ENCODE data around the gene NECTIN1.

The NECTIN1 gene

DNA sequence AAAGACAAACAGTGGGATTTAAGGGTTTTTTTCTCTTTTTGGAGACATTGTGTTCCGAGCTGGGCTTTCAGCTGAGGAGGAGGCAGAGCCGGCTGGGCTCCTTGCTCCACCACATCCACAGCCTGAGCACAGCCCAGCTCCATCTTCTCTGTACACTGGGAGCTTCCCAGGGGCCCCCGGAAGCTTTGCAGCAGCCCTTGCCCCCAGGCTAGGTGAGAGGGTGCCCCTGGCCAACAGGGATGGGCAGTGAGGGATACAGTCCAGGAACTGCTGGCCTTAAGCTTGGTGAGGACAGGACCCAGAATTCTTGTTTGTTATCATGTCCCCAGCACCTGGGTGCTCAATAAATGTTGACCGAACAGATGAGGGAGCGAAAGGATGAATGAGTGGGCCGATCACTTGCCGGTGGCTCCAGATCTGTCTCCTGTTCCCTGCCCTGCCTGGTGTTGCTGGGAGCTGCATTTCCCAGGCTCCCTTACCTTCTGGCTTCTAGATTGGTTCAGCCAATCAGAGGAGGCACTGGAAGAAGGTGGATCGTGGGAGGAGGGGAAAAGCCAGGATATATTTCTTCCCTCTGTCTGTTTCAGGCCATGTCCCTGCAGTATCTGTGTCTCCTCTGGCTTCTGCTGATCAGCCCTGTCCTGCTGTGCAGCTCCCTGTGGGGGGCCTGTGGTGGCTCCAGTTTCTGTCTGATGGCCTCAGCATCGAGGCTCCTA, 26.5 kb upstream of the NECTIN1 start:
- no peak for DNase-seq

DNA sequence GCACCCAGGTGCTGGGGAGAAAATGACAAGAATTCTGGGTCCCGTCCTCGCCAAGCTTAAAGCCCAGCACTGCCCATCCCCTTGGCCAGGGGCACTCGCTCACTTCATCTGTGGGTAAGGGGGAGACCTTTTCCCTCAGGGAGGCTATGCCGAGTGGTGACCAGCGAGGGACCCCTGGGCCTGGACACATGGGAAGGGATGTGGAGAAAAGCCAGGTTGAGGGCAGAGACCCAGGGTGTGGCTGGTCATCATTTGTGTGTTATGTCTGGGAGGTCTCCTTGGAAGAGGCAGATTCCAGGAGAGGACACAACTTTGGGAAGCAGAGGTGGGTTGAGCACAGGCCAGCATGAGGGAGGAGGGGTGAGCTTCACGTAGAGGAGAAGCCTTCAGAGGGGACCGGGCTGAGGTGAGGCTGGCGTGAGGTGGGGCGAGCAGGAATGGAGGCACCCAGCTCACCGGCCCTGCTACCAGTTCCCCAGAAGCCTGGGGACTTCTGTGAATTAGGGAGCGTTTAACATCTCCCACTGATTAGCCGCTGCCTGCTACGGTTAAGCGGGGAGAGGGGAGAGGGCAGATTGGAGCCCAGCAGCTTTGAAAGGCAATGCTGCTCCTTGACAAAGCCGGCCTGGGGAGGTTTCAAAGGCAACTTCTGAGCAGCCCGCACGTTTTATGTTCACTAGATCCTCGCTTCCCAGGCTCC, 25.8 kb upstream of the NECTIN1 start:
- DNase-seq = no peak

DNA sequence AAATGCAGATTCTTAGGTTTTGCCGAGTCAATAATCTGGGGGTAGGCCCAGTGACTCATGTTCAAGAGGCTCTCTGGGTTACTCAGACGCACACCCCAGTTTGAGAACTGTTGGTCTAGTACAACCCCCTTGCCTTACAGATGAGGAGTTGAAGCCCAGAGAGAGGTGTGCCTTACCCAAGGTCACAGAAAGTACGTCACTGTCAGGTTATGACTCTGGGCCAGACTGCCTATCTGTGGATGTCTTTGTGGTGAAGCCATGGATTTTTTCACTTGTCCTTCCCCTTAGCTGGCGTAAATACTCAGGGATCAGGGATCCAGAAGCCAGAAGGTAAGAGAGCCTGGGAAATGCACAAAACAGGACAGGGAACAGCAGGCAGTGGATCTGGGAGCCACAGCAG, 25.2 kb upstream of the NECTIN1 start:
- no peak for DNase-seq

DNA sequence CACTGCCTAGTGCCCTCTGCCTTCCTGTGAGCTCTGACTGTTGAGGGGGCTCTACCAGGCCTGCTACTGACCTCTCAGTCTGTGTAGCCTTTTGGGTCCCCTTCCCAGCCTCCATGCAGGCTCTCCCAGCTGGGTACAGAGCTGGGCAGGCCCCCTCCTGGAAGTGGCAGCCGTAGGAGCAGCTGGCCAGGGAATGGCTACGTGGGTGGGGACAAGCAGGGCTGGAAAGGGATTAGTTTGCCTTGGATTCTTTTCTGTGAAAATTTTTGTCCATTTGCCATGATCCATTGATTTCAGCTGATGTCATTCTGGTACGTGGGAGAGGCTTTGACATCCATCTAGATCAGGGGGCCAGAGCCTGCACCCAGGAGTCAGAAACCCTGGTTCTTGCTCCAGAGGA, 23.9 kb upstream of the NECTIN1 start:
- no peak for DNase-seq

DNA sequence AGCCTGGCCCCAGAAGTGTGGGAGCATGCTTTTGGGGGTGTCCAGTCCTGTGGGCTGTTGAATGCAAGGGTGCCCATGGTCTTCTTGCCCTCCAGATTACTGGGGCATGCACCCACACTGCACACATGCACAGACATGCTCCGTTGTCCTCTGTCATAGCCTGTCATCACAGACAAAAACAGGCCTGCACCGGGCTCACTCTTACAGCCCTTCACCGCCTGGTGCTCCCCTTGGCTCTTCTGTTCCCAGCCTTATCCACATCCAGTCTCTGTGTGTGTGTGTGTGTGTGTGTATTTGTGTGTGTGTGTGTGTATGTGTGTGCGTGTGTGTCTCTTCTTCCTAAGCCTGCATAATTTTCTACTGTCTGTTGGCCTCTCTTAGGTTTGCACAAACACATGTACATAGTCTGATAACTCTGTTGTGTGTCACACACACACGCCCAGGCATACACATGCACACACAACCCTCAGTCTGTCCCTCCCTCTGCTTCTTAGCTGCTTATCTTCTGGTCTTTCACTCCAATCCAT, 23.4 kb upstream of the NECTIN1 start:
- no peak for DNase-seq

DNA sequence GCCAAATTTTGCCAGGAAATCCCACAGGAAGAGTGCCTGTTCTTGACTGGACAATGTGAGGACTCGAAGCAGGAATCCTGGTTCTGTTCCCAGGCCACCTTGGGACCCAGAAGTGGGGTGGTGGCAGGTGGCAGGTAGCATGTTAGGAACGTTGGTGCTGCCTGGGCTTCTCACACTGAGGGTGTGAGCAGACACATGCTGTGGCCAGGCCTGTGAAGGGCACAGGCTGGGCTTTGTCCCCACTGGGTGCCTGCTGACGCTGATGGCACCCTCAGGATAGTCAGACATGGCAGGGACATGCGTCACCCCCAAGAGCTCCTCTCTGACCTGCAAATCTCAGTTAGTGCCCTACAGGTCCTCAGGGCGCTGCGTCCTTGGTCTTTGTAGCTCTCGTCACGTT, 21.1 kb upstream of the NECTIN1 start:
- no peak for DNase-seq

DNA sequence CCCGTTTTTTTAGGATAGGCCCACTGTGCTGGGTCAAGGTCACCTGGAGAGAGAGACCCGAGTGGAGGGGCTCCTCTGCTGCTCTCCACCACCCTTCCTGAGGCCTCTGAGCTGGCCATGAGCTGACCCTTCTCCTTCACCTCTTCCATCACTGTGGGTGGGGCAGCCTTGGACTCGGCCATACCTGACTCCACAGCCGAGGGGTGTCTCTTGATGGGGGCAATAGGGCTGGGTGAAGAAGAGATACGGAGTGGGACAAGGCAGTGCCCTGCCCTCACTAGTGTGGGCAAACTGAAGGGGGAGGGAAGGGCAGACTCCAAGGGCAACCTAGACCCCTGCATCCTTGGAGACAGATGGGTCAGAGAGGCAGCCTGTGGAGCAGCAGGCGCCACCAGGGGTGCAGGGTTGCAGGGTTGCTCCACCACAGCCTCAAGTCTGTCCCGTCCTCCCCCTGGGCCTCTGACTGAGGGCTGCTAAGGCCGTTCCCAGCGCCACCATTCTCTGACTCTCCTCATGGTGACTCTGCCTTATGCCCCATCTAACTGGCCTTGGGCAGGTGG, 20.1 kb upstream of the NECTIN1 start:
- no peak for DNase-seq

DNA sequence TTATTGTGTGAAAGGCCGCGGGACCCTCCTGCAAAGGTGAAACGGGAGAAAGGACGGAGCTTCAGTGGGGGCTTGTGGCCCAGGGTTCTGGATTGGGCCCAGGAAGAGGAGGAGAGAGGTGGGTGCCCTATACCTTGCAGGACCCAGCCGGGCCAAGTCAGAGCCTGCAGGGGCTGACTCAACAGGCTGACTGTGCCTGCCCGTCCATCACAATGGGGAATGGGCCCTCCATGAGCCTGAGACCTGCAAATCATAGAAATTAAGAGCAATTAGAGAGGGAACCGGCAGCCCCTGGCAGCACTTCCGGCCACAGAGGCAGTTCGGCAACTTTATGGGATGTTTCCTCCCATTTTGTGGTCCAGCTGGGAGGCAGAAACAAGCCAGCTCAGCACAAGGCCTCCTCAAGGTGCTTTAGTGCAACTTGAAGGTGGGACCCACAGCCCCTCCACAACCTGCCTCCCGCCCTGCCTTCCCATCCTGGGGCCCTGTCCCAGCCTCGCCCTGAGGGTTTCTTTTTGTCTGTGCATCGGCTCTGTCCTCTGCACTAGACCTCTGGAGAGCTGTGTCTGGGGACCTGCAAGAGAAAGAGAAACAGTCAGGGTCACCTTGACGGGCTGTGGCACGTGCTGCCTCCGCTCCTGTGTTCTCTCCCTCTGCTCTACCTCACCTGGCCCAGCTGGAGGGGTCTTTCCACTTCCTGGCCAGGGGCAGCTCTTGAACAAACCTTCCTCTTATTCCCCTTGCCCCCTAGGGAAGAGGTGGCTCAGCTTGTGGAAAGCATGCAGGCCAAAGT, 19.1 kb upstream of the NECTIN1 start:
- DNase-seq = no peak

DNA sequence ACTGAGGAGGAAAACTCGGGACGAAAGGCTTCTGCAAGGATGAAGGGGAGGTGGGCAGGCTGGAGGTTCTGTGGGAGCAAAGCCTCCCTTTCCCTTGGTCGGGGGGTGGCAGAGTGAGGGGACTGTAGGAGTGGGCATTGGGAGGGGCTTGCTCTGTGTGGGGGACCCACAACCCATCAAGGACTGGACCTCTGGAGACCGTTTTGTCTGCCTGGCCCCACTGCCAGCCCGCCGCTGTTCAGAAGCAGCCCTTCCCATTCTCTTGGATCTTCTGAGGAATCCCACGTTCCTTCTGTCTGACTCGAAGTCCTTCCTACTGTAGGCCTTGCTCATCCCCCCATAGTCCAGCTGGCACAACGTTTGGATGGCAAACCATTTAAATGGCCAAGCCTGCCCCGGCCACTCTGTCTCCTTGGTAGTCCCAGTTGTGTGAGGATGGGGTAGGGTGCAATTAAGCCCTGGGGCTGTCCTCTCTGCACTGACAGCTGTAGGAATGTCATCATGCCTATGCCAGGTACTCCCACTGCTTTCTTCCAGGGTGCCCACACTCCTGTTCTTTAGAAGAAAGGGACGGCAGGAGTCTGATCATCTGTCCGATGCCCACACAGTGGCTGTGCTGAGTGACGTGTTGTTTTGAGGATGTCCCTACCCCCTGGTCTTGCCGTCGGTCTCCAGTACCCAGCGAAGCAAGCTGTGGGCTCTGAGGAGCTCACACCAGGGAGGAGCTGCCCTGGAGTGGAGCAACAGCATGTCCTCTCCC, 17.0 kb upstream of the NECTIN1 start:
- DNase-seq = no peak

DNA sequence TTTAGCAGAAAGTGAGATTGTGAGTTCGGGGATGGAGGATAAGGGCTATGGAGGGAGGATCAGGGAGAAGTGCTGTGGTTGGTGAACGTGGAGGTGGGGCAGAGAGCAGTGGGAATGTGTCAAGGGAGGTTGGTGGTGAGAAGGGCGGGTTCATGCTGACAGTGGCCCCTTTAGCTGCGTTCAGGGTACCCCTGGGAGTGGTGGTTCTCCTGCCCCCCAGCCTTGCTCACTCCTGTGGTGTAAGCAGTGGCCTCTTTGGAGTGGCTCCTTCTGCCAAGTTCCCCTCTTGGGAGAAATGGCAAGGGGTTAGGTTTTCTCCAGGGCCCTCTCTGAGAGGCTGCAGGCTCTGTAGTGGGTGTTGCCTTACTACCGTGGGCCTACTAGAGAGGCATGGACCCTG, 16.1 kb upstream of the NECTIN1 start:
- DNase-seq = no peak

DNA sequence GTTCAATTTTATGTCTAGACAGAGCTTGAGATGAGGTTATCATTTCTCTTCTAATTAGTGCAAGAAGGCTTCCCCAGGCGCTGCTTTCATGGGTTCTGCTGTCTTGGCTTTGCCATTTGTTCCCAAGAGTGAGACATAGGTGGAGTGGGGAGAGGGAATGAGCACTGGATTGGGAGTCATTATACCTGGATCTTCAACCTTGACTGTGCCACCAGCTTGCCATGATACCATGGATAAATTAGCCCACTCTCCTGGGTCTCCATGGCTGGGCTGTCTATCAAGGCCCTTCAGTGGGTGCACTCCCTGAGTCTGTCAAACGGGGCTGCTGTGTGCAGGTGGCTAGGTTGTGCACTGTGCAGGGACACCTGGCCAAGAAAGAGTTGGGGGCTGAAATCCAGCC, 15.6 kb upstream of the NECTIN1 start:
- DNase-seq = no peak

DNA sequence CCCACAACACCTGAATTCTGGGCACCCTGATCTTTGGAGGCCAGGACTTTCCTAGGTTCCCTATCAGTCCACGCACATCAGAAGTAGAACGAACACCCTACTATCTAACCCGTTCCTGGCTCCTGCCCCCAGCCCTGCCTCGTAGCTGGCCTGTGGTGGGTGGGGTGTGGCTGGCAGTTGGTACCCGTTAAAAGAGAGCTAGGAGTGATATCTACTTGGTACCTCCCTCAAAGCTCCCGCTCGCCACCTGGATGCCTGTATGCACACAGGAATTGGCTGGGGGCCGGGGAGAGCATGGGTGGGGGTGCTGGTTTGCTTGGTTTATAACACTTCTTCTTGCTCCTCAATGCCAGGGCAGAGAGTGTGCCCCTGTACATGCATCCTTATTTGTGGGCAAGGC, 14.0 kb upstream of the NECTIN1 start:
- no peak for DNase-seq

DNA sequence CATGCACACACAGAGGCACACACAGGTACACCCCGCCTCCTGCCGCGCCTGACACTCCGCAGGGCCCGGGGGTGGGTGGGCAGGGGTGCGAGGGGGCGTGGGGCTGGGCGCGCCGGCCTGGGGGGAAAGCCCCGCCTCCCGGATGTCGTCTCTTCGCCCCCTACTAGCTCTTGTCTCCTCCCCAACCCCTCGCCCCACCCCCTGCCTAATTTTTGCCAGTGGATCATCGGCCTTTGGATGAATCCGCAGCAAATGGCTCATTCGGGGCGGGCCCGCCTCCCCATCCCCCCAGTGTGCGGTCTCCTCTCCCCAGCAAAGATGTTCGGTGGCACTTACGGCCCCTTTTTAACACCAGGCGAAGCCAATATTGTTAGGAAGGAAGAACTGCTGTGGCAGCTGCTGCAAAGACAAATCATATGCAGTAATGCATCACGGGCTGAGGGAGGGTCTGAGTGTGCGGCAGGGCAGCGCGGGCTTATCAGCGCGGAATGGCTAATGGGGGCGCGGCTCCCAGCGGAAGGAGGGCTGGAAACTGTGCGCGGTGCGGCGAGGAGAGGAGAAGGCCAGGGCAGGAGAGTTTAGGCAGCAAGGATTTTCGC, 13.4 kb upstream of the NECTIN1 start:
- DNase-seq = no peak

DNA sequence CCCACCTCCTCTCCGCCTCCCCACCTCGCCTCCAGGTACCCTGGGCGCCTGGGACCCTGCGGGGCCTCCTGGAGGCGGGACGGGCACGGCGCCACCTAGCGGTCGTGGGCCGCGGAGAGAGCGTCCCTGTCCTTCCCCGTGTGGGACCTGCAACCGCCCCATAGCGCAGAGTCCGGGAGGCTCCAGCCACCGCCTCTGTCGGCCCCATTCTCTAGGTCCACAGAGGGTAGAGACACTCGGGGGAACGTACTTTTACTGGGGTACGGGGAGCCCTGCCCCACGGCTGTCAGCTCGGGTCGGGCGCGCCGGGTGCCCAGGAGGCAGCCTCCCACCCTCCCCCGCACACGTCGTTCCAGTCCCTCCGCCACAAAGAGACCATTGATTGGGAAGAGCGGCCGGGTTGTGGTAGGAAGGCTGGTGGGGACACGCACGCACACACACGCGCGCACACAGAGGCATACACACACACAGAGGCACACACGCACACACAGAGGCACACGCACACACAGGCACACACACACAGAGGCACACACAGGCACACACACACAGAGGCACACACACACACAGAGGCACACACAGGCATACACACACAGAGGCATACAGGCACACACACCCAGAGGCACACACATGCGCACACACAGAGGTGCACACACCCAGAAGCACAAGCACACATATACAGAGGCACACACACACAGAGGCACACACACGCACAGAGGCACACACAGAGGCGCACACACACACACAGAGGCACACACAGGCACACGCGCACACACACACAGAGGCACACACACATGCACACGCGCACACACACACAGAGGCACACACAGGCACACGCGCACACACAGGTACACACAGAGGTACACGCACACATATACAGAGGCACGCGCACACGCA, 12.6 kb upstream of the NECTIN1 start:
- no peak for DNase-seq

DNA sequence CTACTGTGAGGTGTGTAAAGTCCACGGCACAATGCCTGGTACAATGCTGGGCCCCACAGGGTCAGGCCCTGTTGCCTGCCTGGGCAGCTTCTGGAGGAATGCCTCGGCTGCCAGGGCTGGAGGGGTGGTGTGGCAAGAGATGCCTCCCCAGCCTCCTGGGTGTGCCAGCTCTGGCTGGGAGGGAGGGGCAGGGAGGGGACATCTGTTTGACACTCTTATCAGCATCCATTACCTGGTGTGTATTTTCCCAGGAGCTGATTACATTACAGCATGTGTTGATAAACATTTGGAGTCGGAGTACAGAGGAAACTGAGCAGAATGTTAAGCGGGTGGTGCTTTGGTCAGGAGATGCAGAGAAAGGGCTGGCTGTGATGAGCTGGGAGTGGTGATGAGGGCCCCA, 11.0 kb upstream of the NECTIN1 start:
- DNase-seq = no peak

DNA sequence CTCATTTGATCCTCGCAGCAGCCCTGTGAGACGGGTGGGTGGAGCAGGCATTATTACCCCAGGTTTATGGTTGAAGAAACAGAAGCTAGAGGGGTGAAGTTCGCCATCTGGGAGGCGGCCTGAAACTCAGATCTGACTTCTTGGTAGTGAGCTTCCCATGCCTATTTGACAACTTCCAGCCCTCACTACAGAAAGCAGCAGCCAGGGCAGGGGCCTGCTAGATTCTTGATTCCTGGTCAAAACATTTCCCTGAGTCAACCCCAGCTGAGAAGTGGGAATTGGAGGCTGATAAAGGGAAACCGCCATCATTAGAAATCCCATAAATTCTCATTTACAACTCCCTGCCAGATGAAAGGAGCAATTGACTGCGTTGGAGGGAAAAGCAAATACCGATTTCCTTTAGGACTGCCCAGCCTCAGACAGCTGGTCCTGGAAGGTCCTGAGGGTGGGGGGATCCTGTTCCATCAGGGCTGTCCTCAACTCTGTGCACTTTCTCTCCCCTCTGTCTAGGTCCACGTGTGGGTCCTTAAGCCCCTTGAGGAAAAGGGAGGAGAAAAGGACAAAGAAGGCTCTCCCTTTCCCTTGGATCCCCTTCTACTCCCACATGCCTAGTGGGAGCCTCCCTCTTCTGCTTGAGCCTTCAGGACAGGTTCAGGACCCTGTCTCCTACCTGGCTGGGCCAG, 10.2 kb upstream of the NECTIN1 start:
- DNase-seq = peak; percentile 66

DNA sequence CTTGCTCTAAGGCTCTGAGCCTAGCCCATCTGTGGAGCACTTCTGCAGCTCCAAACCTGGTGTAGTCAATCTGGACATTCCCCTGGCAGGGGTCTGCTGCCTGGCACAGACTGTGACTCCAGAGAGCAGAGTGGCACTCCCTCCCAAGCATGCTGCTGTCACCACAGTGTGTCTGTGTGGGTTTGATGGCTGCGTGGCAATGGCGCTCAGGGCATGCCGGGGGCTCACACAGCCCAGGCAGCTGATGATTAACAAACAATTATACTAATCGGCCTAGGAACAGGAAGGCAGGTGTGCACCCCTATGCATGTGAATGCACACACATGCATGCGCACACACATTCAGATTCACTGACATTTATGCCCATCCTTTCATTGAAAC, 9.0 kb upstream of the NECTIN1 start:
- DNase-seq = no peak

DNA sequence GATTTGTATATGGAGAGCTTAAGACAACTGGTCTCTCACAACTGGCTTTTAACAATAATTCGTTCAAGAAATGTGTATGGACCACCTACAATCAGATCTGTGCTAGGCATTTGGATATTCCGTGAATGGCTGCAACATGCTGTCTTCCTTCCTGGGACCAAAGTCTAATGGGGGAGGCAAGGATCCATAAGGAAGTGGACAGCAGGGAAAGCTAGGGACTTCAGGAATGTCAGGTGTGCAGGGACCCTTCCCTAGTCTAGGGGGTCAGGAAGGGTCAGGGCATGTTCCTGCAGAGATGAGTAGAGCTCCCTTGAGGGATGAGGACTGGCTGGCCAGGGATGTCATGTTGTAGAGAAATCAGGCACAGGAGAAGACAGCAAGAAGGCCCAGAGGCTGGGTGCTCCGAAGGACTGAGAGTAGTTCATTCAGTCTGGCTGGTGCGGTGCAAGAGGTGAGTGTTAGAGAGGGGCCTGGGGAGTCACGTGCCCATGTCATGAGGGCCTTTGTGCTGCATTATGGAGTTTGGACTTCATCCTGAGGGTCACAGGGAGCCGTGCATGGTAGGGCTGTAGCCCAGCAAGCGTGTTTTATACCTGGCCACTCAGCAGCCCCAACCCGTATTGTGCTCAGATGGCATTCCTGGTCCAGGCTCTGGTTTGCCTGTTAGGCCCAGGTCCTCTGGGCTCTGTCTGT, 8.5 kb upstream of the NECTIN1 start:
- DNase-seq = no peak

DNA sequence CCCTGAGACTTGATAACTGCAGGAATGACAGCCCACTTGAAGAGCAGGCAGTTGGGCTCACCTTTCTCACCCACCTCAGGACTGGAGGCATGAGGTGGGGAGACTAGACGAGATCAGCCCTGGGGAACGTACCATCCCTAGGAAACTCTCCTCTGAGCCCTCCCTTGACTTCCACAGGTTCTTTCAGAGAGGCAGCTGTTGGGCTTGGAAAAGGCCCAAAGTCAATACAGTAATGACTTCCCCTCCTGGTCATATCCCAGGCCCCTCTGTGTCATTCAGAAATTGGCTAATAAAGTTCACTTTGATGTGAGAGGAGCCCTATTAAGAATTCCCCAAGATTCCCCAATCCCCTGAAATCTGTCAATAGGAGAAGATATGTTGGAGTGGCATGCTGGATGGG, 5.8 kb upstream of the NECTIN1 start:
- peak; percentile 87 for DNase-seq

DNA sequence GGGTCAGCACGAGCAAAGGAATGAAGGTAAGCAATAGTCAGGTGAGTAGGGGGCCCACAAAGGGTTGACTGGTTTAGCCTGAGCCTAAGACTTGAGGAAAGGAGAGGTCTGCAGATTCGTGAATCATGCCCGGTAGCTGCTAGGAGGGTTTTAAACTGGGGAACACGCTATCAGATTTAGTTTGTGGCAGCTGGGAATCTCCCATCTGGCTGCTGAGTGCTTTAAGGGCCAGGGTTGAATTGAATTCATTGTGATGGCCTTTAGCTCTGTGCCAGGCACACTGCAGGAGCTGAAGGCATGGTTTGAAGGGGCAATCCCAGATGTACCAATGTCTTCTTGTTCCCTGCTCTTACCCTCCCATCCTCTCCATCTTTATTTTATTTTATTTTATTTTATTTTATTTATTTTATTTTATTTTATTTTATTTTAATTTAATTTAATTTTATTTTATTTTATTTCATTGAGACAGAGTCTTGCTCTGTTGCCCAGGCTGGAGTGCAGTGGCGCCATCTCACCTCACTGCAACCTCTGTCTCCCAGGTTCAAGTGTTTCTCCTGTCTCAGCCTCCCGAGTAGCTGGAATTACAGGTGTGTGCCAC, 1.9 kb upstream of the NECTIN1 start:
- no peak for DNase-seq
